Endothelial cell of umbilical vein (primary cell): Measurements from ENCODE around the gene FAM240B. TPM values are rescaled to one million over a fixed set of nuclear protein-coding genes. Genes with fewer than 3 reads are reported as not detected.

ENCODE experiments used
- BruUV-seq: library from RNA; stranded (reverse); fragments of 400-500 nt; replicated peaks from 2 replicates; lab custom pipeline; 2021; lab: Mats Ljungman, UMichigan
- CTCF ChIA-PET: fragments of 300-600, 350-600 bp; sonication (Branson Sonifier 250); formaldehyde crosslinking; loops from one replicate; lab custom pipeline; 2021; ENCODE audit warnings: antibody characterized with exemption, inconsistent platforms; lab: Charles Lee
- POLR2A ChIA-PET: fragments of 300-600, 350-600 bp; sonication (Branson Sonifier 250); formaldehyde crosslinking; loops from one replicate; lab custom pipeline; 2021; ENCODE audit warnings: antibody characterized with exemption, inconsistent platforms; lab: Charles Lee
- DNase-seq: peaks from one replicate; pipeline ENCODE4 v3.0.0-alpha.2; 2011; ENCODE audit warnings: low read depth, low spot score
- FAIRE-seq: peaks from 2 replicates; lab custom pipeline; 2011; peaks lifted over from hg19 to GRCh38; lab: Jason Lieb, UNC
- H2AFZ ChIP-seq: 2 replicates; pipeline ENCODE4 v1.6.0; 2012; ENCODE audit warnings: low read depth, low read length, control low read depth, inconsistent platforms
- H3K27ac ChIP-seq: 2 replicates; pipeline ENCODE4 v1.5.1; 2011; ENCODE audit warnings: low read depth, mild to moderate bottlenecking, control low read depth, low read length, moderate library complexity; ENCODE audit not compliant: insufficient read depth
- H3K27me3 ChIP-seq, 2 experiments: 2 replicates each; pipeline versions ENCODE4 v1.6.0 to v1.6.1; 2011; ENCODE audit warnings: low read length in 2 of 2, mixed read lengths in 1 of 2; ENCODE audit not compliant: control insufficient read depth in 2 of 2, insufficient read depth in 2 of 2
- H3K36me3 ChIP-seq, 2 experiments: 2 replicates in 1 of 2; 3 replicates in 1 of 2; pipeline ENCODE4 v1.5.1; 2011; ENCODE audit warnings: low read length in 2 of 2, mild to moderate bottlenecking in 1 of 2, moderate library complexity in 1 of 2; ENCODE audit not compliant: control insufficient read depth in 2 of 2, insufficient read depth in 2 of 2; ENCODE audit errors: extremely low read depth in 1 of 2
- H3K4me1 ChIP-seq: 3 replicates; pipeline ENCODE4 v1.5.1; 2011; ENCODE audit warnings: mild to moderate bottlenecking, low read length; ENCODE audit not compliant: control insufficient read depth, insufficient read depth; ENCODE audit errors: extremely low read depth
- H3K4me2 ChIP-seq: 2 replicates; pipeline ENCODE4 v1.6.1; 2011; ENCODE audit warnings: low read length, control low read depth, mixed read lengths; ENCODE audit not compliant: insufficient read depth
- H3K4me3 ChIP-seq, 3 experiments: fragments of 200-600 bp in 1 of 3; sonication (generic), shearing (Covaris generic) in 1 of 3; replicated peaks in 1 of 3; 2 replicates each; pipeline ENCODE4 v1.5.1; 2011 to 2016; ENCODE audit warnings: control low read depth in 3 of 3, low read length in 3 of 3, mild to moderate bottlenecking in 2 of 3, inconsistent platforms in 1 of 3, low read depth in 1 of 3, moderate library complexity in 1 of 3; ENCODE audit not compliant: insufficient read depth in 1 of 3
- H3K79me2 ChIP-seq: 2 replicates; pipeline ENCODE4 v1.6.0; 2012; ENCODE audit warnings: low read length, inconsistent platforms; ENCODE audit not compliant: control insufficient read depth, insufficient read depth
- H3K9ac ChIP-seq: replicated peaks from 2 replicates; pipeline ENCODE3; 2011; ENCODE audit warnings: low read length, control low read depth; ENCODE audit not compliant: insufficient read depth; ENCODE audit errors: extremely low read depth
- H3K9me1 ChIP-seq: replicated peaks from 3 replicates; pipeline ENCODE4 v1.6.0; 2011; ENCODE audit warnings: mild to moderate bottlenecking, low read length; ENCODE audit not compliant: control insufficient read depth, insufficient read depth; ENCODE audit errors: extremely low read depth
- H3K9me3 ChIP-seq: replicated peaks from 2 replicates; pipeline ENCODE4 v1.5.1; 2012; ENCODE audit warnings: low read length, inconsistent platforms; ENCODE audit not compliant: control insufficient read depth, insufficient read depth
- H4K20me1 ChIP-seq: replicated peaks from 2 replicates; pipeline ENCODE3; 2011; ENCODE audit warnings: mild to moderate bottlenecking, low read length; ENCODE audit not compliant: control insufficient read depth, insufficient read depth; ENCODE audit errors: extremely low read depth
- CTCF ChIP-seq, 2 donors: IDR thresholded peaks; 1 replicate in 1 of 2; 2 replicates in 1 of 2; pipeline ENCODE4 v1.5.1; 2011; ENCODE audit warnings: low read length in 2 of 2, mild to moderate bottlenecking in 2 of 2, moderate library complexity in 2 of 2, control low read depth in 1 of 2, inconsistent platforms in 1 of 2, low read depth in 1 of 2; ENCODE audit not compliant: insufficient read depth in 1 of 2; ENCODE audit errors: extremely low read depth in 1 of 2
- EZH2 ChIP-seq: IDR thresholded peaks from 2 replicates; pipeline ENCODE4 v1.6.1; 2012; ENCODE audit warnings: borderline replicate concordance, low read depth, mild to moderate bottlenecking, moderate library complexity, low read length, inconsistent platforms; ENCODE audit not compliant: severe bottlenecking
- FOS ChIP-seq: IDR thresholded peaks from 2 replicates; pipeline ENCODE4 v1.6.1; 2011; ENCODE audit warnings: mild to moderate bottlenecking, low read length, moderate library complexity, borderline replicate concordance; ENCODE audit not compliant: insufficient read depth
- GATA2 ChIP-seq: IDR thresholded peaks from 2 replicates; pipeline ENCODE4 v1.7.0; 2011; ENCODE audit warnings: low read depth, mild to moderate bottlenecking, moderate library complexity, mixed read lengths, low read length; ENCODE audit not compliant: insufficient read length, insufficient read depth
- JUN ChIP-seq: IDR thresholded peaks from 2 replicates; pipeline ENCODE4 v1.6.1; 2011; ENCODE audit warnings: borderline replicate concordance, low read depth; ENCODE audit not compliant: insufficient read length, insufficient read depth
- MYC ChIP-seq: IDR thresholded peaks from one replicate; pipeline ENCODE4 v1.6.1; 2011; ENCODE audit warnings: mild to moderate bottlenecking, low read depth, low read length
- POLR2A ChIP-seq: IDR thresholded peaks from 2 replicates; pipeline ENCODE4 v1.6.1; 2012; ENCODE audit warnings: low read depth, mild to moderate bottlenecking, control low read depth, low read length
- POLR2AphosphoS5 ChIP-seq: IDR thresholded peaks from 2 replicates; pipeline ENCODE4 v1.6.1; 2012; ENCODE audit warnings: low read depth, mild to moderate bottlenecking, control low read depth, low read length, moderate library complexity; ENCODE audit not compliant: insufficient read depth
- dilution Hi-C: fragments of 300-500 bp; cut with MboI; formaldehyde crosslinking; loops from one replicate; pipeline ENCODE4 v1.15.0; 2019; ENCODE audit warnings: low sequenced_read_pairs; ENCODE audit not compliant: extremely low pct_ligation_motif_present
- intact Hi-C: fragments of 100-400 bp; cut with micrococcal nuclease; formaldehyde crosslinking; loops from one replicate; pipeline ENCODE4 v1.10.0; 2022
- polyA plus RNA-seq, 4 experiments: library from polyadenylated mRNA; depleted of rRNA in 3 of 4; stranded (reverse) in 3 of 4; unstranded in 1 of 4; fragments of >200 nt; gene quantifications; 2 replicates each; pipeline versions ENCODE4 v1.2.1 to v1.2.3, GENCODE V29; 2011 to 2012; ENCODE audit warnings: missing spikeins in 1 of 4
- total RNA-seq: library from RNA; stranded (reverse); gene quantifications from 2 replicates; pipeline ENCODE4 v1.2.3, GENCODE V29; 2021

FAM240B gene
- total and polyA plus RNA-seq, 2 donors (not counting 3 experiments of a cell fraction or from before 2014, with no cell fraction given): not detected

- ChIA-PET POLR2A (no interaction called here), CTCF (no interaction called here)
- Histone ChIP-seq H4K20me1 (no peaks in the 10 kb centered on the region), H3K79me2 (no peaks in the 10 kb centered on the region), H2AFZ (no peak overlapping the region), H3K4me3 (no peak overlapping the region), H3K27me3 (no peaks in the 10 kb centered on the region), H3K36me3 (no peaks in the 10 kb centered on the region), H3K4me2 (no peak overlapping the region), H3K9me3 (no peaks in the 10 kb centered on the region), H3K27ac (peak overlapping the region; percentile 86), H3K9me1 (no peaks in the 10 kb centered on the region), H3K4me1 (peaks cover 19% of the 10 kb centered on the region), H3K9ac (no peak overlapping the region)
- intact Hi-C loops (no loop called here), dilution Hi-C loops (no loop called here)
- no peak for DNase-seq
- TF ChIP-seq EZH2 (no peak), FOS (no peak), POLR2A (no peak)
- no TSS peak for BruUV-seq
- FAIRE-seq: no peak
These were observed 39.0 kb downstream of the FAM240B start for GRCh38 chr9:38680837-38681445.

GRCh38 chr9:38677660-38678303 lies 42.2 kb downstream of the FAM240B start:
- Histone ChIP-seq H3K9me3 (no peaks in the 10 kb centered on the region), H3K27ac (no peak overlapping the region), H3K79me2 (no peaks in the 10 kb centered on the region), H3K4me2 (no peak overlapping the region), H4K20me1 (no peaks in the 10 kb centered on the region), H3K9ac (no peak overlapping the region), H2AFZ (no peak overlapping the region), H3K36me3 (no peaks in the 10 kb centered on the region), H3K9me1 (no peaks in the 10 kb centered on the region), H3K4me1 (peaks cover 14% of the 10 kb centered on the region), H3K4me3 (no peak overlapping the region), H3K27me3 (no peaks in the 10 kb centered on the region)
- dilution Hi-C loops: no loop called here
- CTCF ChIA-PET: interaction anchor here (1.1 kb wide), 1 partner anchor 9 kb away, joined by 4 read pairs; no protein-coding TSS in a partner anchor
- POLR2A ChIA-PET: no interaction called here
- BruUV-seq: no TSS peak
- no peak for FAIRE-seq
- intact Hi-C loops: no loop called here
- TF ChIP-seq POLR2AphosphoS5 (no peak), GATA2 (no peak), CTCF (IDR thresholded peaks at IDR 0.05; ENCODE audit: extremely low read depth in 1 of 2, insufficient read depth in 1 of 2, low read depth in 1 of 2, low read length in 2 of 2) (no peak), FOS (no peak), MYC (no peak), EZH2 (no peak), JUN (no peak), POLR2A (no peak)
- no peak for DNase-seq
